ENCODE results near the gene EXOC3L1. TPM values are rescaled to one million over a fixed set of nuclear protein-coding genes. Genes with fewer than 3 reads are reported as not detected.

EXOC3L1 gene
- total RNA-seq, 1 donor from 2014 or later = 4.1 TPM

GRCh38 chr16:67185651-67186134 lies 4.2 kb downstream of the EXOC3L1 start:
- no peak for DNase-seq (ENCODE audit: missing footprints)
- ATAC-seq = no peak
- intact Hi-C loops (cut with DNase I) = loop anchor here (1.0 to 2.0 kb wide), 2 partner anchors 25 to 208 kb away; no protein-coding TSS in a partner anchor

- ATAC-seq = peak; percentile 59
- DNase-seq (ENCODE audit: missing footprints) = peak; percentile 96
- intact Hi-C loops (cut with DNase I) = loop anchor here (1.0 to 2.0 kb wide), 2 partner anchors 24 to 208 kb away; no protein-coding TSS in a partner anchor
These were observed 4.8 kb downstream of the EXOC3L1 start for GRCh38 chr16:67184995-67185650.

DNA sequence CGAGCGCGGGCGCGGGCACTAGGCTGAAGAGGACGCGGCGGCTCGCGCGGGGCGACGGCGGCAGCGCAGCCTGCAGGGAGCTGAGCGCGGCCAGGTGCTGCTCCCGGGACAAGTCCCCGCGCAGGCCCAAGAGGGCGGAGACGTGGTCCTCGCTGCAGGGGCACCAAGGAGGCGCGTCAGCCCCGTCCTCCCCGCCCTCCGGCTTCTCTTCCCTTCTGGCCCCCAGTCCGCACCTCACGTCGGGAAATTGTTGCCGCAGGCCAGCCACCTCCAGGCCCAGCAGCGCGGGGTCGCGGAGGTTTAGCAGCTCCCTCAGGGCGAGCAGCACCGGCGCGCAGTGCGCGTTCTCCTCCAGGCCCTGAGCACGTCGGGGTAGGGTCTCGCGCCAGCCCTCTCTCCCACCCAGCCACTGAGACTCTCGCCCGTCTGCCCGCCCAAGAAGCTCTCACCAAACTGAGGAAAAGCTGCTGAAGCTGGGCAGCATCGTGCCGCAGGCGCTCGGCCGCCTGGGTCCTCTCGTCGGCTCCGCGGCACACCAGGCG lies 5.4 kb downstream of the EXOC3L1 start:
- no peak for DNase-seq (ENCODE audit: missing footprints)
- peak; percentile 2 for ATAC-seq
- intact Hi-C loops (cut with DNase I) = loop anchor here (2.0 kb wide), 1 partner anchor 24 kb away; no protein-coding TSS in a partner anchor

DNA sequence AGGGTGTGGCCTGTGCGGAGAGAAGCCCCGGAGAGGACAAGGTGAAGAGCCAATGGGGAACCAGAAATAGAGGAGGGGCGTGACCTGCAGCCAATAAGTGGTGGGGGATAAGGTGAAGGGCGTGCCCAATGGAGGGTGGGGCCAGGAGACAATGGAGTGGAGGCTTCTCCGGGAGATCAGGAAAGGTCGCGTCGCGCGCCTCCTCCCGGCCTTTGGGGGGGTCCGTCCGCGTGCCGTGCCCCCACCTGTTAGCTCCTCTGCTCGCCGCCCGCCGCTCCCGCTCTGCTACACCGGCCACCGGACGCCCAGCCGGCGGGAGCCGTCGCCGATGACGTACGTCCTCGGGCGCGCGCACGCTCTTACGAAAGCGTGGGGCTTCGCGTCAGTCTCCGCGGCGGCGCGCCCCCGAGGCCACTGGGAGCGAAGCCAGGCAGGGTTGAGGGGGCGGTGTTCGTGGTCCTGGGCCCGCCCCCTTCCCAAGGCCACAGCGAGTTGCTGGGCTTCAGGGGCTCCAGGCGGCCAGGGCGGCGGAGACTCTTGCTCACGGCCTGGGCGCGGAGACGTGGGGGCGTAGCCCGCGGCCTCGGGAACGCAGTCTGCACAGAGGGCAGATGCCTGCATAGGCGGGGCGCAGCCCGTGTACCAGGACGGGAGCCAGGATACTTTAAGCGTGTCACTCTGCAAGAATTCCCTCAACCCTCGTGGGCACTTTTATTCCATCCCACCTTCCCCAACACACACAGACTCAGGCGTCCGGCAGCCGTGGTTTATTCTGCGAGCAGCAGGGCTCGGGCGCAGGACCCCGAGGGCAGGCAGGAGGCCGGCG lies 6.1 kb downstream of the EXOC3L1 start, which contains the start of gene MATCAP1:
Gene MATCAP1 (minus strand): TSS at position 337 of the 826 bp plus-strand sequence. CDS start 3,353 bp downstream, outside the sequence.
- ATAC-seq = peak; percentile 96
- DNase-seq (ENCODE audit: missing footprints) = peak; percentile 97
- intact Hi-C loops (cut with DNase I) = loop anchor here (2.0 kb wide), 1 partner anchor 23 kb away; no protein-coding TSS in a partner anchor

DNA sequence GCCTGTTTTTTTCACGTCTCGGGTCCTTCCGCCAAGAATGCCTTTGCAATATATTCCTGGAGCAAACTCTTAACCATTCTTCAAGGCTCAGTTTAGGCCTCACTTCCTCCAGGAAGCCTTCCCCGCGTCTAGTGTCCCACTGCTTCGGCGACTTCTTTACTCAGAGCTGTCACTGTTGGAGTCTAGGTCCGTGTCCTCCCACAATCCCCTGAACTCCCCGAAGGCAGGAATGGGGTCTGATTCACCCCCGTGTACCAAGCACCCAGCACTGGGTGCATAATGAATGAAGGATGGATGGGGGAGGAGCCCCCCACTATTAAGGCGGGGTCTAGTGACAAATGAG lies 6.7 kb downstream of the EXOC3L1 start:
- intact Hi-C loops (cut with DNase I) = no loop called here
- ATAC-seq (no peak), DNase-seq (ENCODE audit: missing footprints) (no peak)

DNA sequence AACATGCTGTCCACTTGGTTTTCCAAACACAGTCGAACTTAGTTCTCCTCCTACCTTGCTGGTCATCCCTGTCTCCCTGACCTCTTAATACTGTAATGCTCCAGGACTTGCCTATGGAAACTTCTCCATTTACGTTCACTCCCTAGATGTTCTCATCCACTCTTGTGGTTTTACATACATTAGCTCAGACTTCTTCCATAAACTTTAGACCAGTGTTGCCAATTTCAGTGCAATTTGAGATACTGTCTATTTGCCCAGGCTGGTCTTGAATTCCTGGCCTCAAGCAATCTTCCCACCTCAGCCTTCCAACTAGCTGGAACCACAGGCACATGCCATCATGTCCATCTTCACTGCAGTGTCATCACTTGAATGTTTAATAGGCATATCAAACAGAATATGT lies 7.6 kb downstream of the EXOC3L1 start:
- intact Hi-C loops (cut with DNase I) = no loop called here
- no peak for DNase-seq (ENCODE audit: missing footprints)
- ATAC-seq = no peak

DNA sequence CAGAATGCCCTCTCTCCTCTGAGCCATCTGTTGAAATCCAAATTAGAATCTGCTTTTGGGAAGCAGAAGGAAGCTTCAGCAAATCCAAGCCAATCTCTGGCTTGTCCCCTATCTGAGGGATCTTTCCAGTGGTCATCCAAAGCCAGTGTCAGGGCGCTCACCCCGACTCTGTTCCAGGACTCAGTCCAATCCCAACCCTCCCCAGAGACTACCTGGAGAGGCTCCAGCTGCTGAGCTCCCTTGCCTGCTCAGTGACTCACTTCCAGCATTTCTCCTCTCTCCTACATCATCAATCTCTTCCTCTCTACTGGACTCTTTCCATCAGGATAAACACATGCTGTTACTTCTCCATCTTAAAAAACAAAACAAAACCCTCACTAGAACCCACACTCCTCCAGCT lies 8.6 kb downstream of the EXOC3L1 start:
- ATAC-seq (no peak), DNase-seq (ENCODE audit: missing footprints) (peak; percentile 50)
- intact Hi-C loops (cut with DNase I) = no loop called here

DNA sequence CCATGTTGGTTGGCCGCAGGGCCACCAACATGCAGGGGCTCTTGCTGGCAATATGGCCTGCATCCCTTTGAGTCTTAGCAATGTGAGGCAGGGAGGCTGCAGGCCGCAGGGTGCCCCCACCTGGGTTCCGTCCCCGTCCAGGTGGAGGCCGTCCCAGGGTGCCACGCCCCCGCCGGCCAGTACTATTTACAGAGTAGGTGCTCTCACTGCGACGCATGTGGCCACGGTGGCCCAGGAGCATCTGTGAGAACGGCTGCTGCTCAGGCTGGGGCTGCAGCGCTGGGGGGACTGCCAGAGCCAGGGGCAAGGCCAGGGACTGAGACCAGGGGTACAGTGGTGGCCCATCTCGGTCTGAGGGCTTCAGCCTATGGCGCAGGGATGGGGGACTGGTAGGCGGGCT lies 9.8 kb downstream of the EXOC3L1 start:
- intact Hi-C loops (cut with DNase I) = no loop called here
- DNase-seq (ENCODE audit: missing footprints) (no peak), ATAC-seq (no peak)

GRCh38 chr16:67179421-67180080 lies 10.4 kb downstream of the EXOC3L1 start:
- intact Hi-C loops (cut with DNase I) = no loop called here
- no peak for ATAC-seq
- DNase-seq (ENCODE audit: missing footprints) = peak; percentile 65

DNA sequence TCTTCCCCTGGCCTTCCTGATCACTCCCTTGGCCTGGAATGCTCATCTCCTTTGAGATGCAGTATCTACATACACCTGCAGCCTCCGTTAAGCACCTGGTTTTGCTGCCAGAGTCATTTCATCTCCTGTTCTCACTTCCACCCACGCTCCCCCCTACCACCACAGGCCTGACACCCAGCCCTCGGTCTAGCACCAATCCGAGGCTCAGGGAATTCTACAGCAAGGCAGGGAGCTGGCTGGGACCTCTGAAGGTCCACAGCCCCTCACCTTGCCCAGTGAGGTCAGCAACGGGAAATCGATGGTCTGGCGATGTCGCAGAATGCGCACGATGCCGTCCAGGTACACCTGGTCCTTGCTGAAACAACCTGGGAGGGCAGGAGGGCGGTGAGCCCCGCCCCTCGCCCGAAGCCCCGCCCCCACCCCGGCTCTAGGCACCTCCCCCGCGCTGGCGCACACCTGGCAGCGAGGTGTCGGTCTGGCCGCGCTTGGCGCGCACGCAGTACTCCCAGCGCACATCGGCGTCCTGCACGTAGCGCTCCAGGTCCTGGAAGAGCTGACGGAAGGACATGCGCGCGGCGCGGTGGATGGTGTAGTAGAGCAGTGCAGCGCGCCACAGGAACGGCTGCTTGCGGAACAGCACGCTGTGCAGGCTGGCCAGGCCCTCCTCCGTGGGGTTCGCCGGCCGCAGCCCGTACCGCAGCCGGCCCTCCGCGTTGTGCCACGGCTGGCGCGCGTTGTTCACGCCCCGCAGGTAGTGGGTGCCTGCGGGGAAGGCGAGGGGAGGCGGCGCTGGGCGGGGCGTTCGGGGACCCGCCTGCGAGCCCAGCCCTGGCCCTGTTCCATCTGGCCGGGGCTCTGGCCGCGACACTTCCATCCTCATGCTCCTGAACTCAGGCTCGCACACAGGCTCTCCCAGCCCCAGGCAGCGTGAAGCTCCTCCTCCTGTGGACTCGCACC lies 11.9 kb downstream of the EXOC3L1 start:
- intact Hi-C loops (cut with DNase I) = no loop called here
- DNase-seq (ENCODE audit: missing footprints) (peak; percentile 81), ATAC-seq (peak; percentile 35)

- intact Hi-C loops (cut with DNase I) = no loop called here
- no peak for ATAC-seq
- DNase-seq (ENCODE audit: missing footprints) = no peak
These were observed 13.3 kb downstream of the EXOC3L1 start for GRCh38 chr16:67176662-67177061.

DNA sequence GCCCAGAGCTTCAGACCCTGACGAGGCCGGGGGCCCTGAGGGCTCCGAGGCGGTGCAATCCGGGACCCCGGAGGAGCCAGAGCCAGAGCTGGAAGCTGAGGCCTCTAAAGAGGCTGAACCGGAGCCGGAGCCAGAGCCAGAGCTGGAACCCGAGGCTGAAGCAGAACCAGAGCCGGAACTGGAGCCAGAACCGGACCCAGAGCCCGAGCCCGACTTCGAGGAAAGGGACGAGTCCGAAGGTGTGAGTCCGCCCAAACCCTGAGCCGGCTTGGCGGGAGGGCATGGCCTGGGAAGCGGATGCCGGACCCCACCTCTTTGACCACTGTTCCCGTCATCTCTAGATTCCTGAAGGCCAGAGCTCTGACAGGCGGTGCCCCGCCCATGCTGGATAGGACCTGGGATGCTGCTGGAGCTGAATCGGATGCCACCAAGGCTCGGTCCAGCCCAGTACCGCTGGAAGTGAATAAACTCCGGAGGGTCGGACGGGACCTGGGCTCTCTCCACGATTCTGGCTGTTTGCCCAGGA lies 15.2 kb downstream of the EXOC3L1 start:
- ATAC-seq (no peak), DNase-seq (ENCODE audit: missing footprints) (no peak)
- intact Hi-C loops (cut with DNase I) = no loop called here

DNA sequence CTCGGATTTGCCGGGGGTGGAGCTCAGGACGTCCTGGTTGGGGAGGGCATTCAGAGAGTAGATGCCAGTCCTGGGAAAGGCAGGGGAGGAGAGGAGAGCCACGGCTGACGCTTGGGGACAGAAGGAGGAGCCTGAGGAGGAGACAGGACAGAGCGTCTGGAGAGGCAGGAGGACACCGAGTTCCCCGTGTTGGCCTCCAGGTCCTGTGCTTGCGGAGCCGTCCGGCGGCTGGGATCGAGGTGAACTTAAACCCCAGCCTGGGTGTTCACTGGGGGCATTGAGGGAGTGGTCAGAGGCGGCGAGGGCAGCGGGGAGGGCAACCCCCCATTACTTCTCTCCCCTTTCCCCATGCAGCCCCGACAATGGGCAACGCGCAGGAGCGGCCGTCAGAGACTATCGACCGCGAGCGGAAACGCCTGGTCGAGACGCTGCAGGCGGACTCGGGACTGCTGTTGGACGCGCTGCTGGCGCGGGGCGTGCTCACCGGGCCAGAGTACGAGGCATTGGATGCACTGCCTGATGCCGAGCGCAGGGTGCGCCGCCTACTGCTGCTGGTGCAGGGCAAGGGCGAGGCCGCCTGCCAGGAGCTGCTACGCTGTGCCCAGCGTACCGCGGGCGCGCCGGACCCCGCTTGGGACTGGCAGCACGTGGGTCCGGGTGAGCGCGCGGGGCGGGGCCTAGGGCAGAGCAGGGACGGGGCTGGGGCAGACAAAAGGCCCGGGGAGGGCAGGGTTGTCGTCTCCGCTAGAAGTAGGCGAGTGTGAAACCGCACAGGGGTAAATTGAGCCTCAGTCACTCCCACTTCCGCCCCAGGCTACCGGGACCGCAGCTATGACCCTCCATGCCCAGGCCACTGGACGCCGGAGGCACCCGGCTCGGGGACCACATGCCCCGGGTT lies 15.9 kb downstream of the EXOC3L1 start:
- intact Hi-C loops (cut with DNase I) = no loop called here
- ATAC-seq (peak; percentile 71), DNase-seq (ENCODE audit: missing footprints) (peak; percentile 94)

- intact Hi-C loops (cut with DNase I) = no loop called here
- DNase-seq (ENCODE audit: missing footprints) = no peak
These were observed 16.6 kb downstream of the EXOC3L1 start for GRCh38 chr16:67173323-67173722.

DNA sequence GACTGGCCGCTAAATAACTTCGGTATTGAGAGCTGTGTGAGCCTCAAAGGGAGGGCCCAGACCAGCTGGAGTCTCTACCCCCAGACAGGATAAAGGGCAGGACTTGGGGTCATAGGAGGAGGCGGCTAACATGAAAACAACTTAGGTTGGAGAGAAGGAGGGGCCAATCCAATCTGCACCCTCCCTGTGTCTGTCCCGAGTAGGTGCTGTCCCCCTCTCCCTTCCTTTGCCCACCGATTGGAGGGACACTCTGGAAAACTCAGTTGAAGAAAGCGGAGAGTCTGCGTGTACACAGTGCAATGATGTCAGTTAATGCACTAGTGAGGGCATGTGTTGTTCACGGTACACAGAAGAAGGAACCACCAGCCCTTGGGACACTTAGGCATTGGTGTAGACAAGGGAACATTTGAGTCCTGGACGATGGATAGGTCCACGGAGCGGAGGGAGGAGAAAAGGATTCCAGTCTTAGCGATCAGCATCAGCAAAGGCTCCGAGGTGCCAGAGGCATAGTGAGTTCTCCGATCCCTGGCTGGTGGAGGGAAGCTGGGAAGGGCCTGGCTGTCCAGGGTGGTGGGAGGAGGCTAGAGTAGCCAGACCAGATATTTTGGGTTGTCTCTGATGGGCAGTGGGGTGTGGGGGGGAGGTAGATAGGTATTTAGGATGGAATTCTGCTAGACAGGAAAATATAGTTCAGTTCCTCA lies 18.8 kb downstream of the EXOC3L1 start:
- ATAC-seq = peak; percentile 15
- intact Hi-C loops (cut with DNase I) = no loop called here
- DNase-seq (ENCODE audit: missing footprints) = no peak

More at GRCh38 chr16:67173323-67173722, 16.6 kb downstream of the EXOC3L1 start:
- ATAC-seq = no peak

Measured in Right ventricle myocardium inferior (tissue), 1 donor.